ENCODE data around the gene C9orf85.

Gene C9orf85

DNA sequence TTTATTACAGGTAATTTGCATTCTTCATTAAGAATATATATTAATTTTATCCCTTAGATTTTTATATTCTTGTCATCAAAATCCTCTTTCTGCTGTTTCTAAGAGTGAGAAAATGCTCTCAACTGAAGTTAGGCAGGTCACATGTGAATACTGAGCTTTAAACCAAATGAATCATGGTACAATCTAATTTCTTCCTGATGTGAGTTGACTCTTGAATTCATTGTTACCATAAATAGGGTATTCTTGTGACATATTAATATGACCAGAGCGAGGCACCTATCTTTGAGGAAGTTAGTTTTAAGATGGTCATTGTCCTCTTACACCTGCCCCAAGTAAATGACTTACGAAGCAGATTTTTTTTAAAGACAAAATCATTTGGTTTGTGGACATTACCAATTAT is 17.4 kb downstream of the C9orf85 start:
- Mint-ChIP-seq H3K27ac (no peak overlapping the region), H3K9me3 (peaks cover 6% of the 10 kb centered on the region)
- TF ChIP-seq, protein P1, sequence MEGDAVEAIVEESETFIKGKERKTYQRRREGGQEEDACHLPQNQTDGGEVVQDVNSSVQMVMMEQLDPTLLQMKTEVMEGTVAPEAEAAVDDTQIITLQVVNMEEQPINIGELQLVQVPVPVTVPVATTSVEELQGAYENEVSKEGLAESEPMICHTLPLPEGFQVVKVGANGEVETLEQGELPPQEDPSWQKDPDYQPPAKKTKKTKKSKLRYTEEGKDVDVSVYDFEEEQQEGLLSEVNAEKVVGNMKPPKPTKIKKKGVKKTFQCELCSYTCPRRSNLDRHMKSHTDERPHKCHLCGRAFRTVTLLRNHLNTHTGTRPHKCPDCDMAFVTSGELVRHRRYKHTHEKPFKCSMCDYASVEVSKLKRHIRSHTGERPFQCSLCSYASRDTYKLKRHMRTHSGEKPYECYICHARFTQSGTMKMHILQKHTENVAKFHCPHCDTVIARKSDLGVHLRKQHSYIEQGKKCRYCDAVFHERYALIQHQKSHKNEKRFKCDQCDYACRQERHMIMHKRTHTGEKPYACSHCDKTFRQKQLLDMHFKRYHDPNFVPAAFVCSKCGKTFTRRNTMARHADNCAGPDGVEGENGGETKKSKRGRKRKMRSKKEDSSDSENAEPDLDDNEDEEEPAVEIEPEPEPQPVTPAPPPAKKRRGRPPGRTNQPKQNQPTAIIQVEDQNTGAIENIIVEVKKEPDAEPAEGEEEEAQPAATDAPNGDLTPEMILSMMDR (IDR thresholded peaks at IDR 0.05): no peak

GRCh38 chr9:71929223-71929622 is 17.8 kb downstream of the C9orf85 start:
- Mint-ChIP-seq H3K4me3 (no peak overlapping the region), H3K4me1 (peaks cover 6% of the 10 kb centered on the region), H3K9me3 (peaks cover 6% of the 10 kb centered on the region), H3K27ac (no peak overlapping the region), H3K27me3 (ENCODE audit: low read depth, poor library complexity) (no peaks in the 10 kb centered on the region), H3K36me3 (ENCODE audit: low read depth) (peaks cover 13% of the 10 kb centered on the region)
- TF ChIP-seq, protein P1 (IDR thresholded peaks at IDR 0.05): no peak
- no peak for DNase-seq

More for the DNA sequence above, 17.4 kb downstream of the C9orf85 start:
- peaks cover 6% of the 10 kb centered on the region for H3K4me1 Mint-ChIP-seq
- DNase-seq: no peak
- no peaks in the 10 kb centered on the region for H3K27me3 Mint-ChIP-seq (ENCODE audit: low read depth, poor library complexity)
- no peak overlapping the region for H3K4me3 Mint-ChIP-seq
- peaks cover 13% of the 10 kb centered on the region for H3K36me3 Mint-ChIP-seq (ENCODE audit: low read depth)

DNA sequence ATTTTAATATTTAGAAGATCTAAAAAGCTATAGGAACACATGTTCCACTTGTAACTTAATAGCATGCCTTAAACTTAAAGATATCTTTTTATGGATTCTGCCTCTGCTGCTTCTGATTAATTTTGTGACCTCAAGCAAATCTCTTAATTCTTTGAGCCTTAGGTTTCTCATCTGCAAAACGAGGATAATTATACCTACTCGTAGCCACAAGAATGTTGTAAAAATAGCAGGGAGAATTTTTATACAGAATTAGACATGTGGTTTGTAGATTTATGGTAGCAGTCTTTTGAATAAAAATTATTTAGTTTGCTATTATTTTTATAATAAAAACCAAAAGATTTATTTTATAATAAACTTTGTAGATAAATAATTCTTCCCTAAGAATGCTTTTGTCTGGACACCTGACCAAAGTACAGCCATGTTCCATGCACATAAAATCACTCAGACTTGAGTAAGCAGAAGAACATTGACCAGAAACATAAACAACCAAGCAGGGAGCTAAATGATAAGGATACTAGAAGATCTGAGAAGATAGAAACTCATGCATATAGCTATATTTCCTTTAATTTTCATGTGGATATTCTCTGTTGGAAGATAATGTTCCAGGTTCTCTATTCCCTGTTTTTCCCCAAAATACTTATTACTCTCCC is 18.5 kb downstream of the C9orf85 start:
- no peaks in the 10 kb centered on the region for H3K27me3 Mint-ChIP-seq (ENCODE audit: low read depth, poor library complexity)
- TF ChIP-seq, protein P1 (IDR thresholded peaks at IDR 0.05): no peak
- no peak overlapping the region for H3K4me3 Mint-ChIP-seq
- H3K9me3 Mint-ChIP-seq: peaks cover 6% of the 10 kb centered on the region
- H3K4me1 Mint-ChIP-seq: peaks cover 6% of the 10 kb centered on the region
- DNase-seq: no peak
- H3K36me3 Mint-ChIP-seq (ENCODE audit: low read depth): peaks cover 13% of the 10 kb centered on the region
- H3K27ac Mint-ChIP-seq: no peak overlapping the region

DNA sequence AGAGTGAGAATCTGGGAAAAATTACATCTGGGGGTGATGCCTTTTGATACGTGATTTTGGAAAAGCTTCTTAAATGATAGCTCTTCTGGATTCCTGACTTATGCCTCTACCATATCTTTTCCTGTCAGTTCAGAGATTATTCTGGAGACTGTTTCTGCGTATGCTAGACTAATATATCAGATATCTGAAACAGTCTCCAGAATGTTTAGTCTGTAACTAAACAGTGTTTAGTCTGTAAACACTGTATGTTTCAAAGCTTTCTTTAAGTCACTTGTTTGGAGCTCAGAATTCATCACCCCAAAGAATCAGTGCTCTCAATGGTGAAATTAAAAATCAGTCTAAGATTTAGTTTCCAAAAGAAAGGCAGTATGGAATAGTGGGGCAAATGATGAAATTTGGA is 19.7 kb downstream of the C9orf85 start:
- no peak for DNase-seq
- no peaks in the 10 kb centered on the region for H3K27me3 Mint-ChIP-seq (ENCODE audit: low read depth, poor library complexity)
- H3K27ac Mint-ChIP-seq: no peak overlapping the region
- H3K4me3 Mint-ChIP-seq: no peak overlapping the region
- H3K36me3 Mint-ChIP-seq (ENCODE audit: low read depth): peaks cover 13% of the 10 kb centered on the region
- H3K4me1 Mint-ChIP-seq: peaks cover 6% of the 10 kb centered on the region
- H3K9me3 Mint-ChIP-seq: peaks cover 6% of the 10 kb centered on the region
- TF ChIP-seq, protein P1 (IDR thresholded peaks at IDR 0.05): no peak

- DNase-seq: no peak
- peaks cover 6% of the 10 kb centered on the region for H3K9me3 Mint-ChIP-seq
- H3K27ac Mint-ChIP-seq: no peak overlapping the region
- peaks cover 13% of the 10 kb centered on the region for H3K36me3 Mint-ChIP-seq (ENCODE audit: low read depth)
- peaks cover 2% of the 10 kb centered on the region for H3K4me1 Mint-ChIP-seq
- H3K27me3 Mint-ChIP-seq (ENCODE audit: low read depth, poor library complexity): no peaks in the 10 kb centered on the region
- no peak overlapping the region for H3K4me3 Mint-ChIP-seq
- TF ChIP-seq, protein P1 (IDR thresholded peaks at IDR 0.05): no peak
These were observed 24.6 kb downstream of the C9orf85 start for GRCh38 chr9:71936066-71936465.

DNA sequence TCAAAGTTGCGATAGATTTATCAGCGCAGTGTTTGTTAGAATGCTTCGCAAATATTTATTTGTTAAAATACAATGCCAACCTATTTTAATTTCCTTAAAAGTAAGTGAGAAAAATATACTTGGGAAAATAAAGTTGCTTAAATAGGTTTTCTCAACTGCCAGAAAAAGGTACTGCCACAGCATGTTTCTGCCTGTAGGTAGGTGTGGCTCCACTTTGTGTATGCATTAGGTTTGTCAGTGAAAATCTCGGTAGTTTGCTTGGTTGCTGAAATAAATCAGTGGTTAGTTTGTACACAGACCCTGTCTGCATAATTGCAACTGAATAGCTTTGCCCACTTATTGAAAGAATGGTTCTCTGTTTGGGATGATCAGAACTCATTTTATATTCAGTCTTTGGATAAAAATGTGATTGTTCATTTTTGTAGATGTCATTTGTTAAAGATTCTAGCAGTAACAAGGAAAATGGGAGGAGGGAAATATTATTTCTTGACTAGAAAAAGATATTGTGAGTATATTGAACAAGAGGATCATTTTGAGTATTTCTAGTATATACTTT is 25.7 kb downstream of the C9orf85 start:
- Mint-ChIP-seq H3K36me3 (ENCODE audit: low read depth) (peaks cover 9% of the 10 kb centered on the region), H3K27ac (no peak overlapping the region), H3K4me3 (no peak overlapping the region), H3K9me3 (peaks cover 4% of the 10 kb centered on the region), H3K27me3 (ENCODE audit: low read depth, poor library complexity) (no peaks in the 10 kb centered on the region), H3K4me1 (no peaks in the 10 kb centered on the region)
- TF ChIP-seq, protein P1 (IDR thresholded peaks at IDR 0.05): no peak
- DNase-seq: no peak
